Psoas muscle (tissue), 8 donors: ENCODE data around the gene FBLL1. TPM values are rescaled to one million over a fixed set of nuclear protein-coding genes. Genes with fewer than 3 reads are reported as not detected.

Experiments used
- ATAC-seq, 4 donors: fragments of 200-7000 bp; cut with Tn5 transposase; one replicate each; pipeline ENCODE4 v1.9.1; 2020; ENCODE audit warnings: moderate library complexity in 3 of 4, mild to moderate bottlenecking in 2 of 4
- DNase-seq, 2 donors: peaks; one replicate each; pipeline ENCODE4 v3.0.0-alpha.2; 2020
- H3K27ac ChIP-seq: fragments of 200-600 bp; one replicate; pipeline ENCODE4 v1.8.0; 2022
- H3K27me3 ChIP-seq, 3 donors: fragments of 200-600 bp in 1 of 3; one replicate each; pipeline versions ENCODE4 v1.6.1 to v1.8.0; 2013 to 2022; ENCODE audit warnings: low read length in 2 of 3, mild to moderate bottlenecking in 2 of 3, moderate library complexity in 1 of 3; ENCODE audit not compliant: insufficient read depth in 3 of 3
- H3K36me3 ChIP-seq, 2 donors: fragments of 200-600 bp in 1 of 2; one replicate each; pipeline versions ENCODE4 v1.6.1 to v1.8.0; 2013 to 2022; ENCODE audit warnings: low read depth in 1 of 2, mild to moderate bottlenecking in 1 of 2, moderate library complexity in 1 of 2; ENCODE audit not compliant: insufficient read depth in 1 of 2
- H3K4me1 ChIP-seq: fragments of 200-600 bp; one replicate; pipeline ENCODE4 v1.8.0; 2022
- H3K4me3 ChIP-seq: fragments of 200-600 bp; one replicate; pipeline ENCODE4 v1.8.0; 2022; ENCODE audit warnings: mild to moderate bottlenecking
- H3K9me3 ChIP-seq: fragments of 200-600 bp; one replicate; pipeline ENCODE4 v1.8.0; 2022
- CTCF ChIP-seq: fragments of 200-600 bp; IDR thresholded peaks from one replicate; pipeline ENCODE4 v1.8.0; 2022; ENCODE audit warnings: antibody characterized with exemption
- WGBS, 3 donors: extraction: QIAGEN DNeasy Blood & Tissue Kit; methylation state at CpG; one replicate each; pipeline versions ENCODE4 v1.1.6 to v1.1.7; 2013; 5-methylcytosine and 5-hydroxymethylcytosine counted together
- intact Hi-C, 2 donors: fragments of 100-400 bp; cut with DNase I; formaldehyde crosslinking; loops; one replicate each; pipeline versions ENCODE4 v1.11.0 to v1.14.2; 2022
- polyA plus RNA-seq, 3 donors: library from polyadenylated mRNA; stranded (reverse); fragments of 200-250 nt; gene quantifications; one replicate each; pipeline ENCODE4 v1.2.3, GENCODE V29; 2013
- total RNA-seq, 4 donors: library from RNA; stranded (reverse); fragmentation: NEBNext Ultra II Directional in 2 of 4; extraction: Animal tissue kit (Norgen Biotek cat#: 25700) in 2 of 4; gene quantifications; one replicate each; pipeline versions ENCODE4 v1.2.1 to v1.2.4, GENCODE V29; 2021 to 2023
- donor health status: healthy with polysubstance abuse.
- donor health status: DM: no; HTN: no; CAD: no; lungs with moderate emphysema.
- donor health status: Bipolar disorder and iron deficiency.
- donor health status: healthy.
- donor health status: DM: yes; HTN: yes; CAD: no.
- donor health status: DM: no; HTN: no; CAD: no.
- donor health status: DM: no; HTN: no; CAD: no.
- donor health status: DM: yes; HTN: yes; CAD: no.

Gene FBLL1
- total and polyA plus RNA-seq, 7 donors, result 0.05 to 0.21 (median 0.20) TPM; not detected in 4

- ATAC-seq, result peak; percentile 97 to 100 (median 100)
- WGBS, 3 donors, result 0 to 1% (median 0%) methylated on average over 38 to 40 of the region's 40 CpGs
- H3K4me1 ChIP-seq, result peaks cover 5% of the 10 kb centered on the region
- no peaks in the 10 kb centered on the region for H3K9me3 ChIP-seq
- H3K36me3 ChIP-seq, result peaks cover 0 to 39% of the 10 kb centered on the region in 2 donors
- H3K27ac ChIP-seq, result peak within 1 kb of the TSS; percentile 32
- H3K27me3 ChIP-seq, result no peaks in the 10 kb centered on the region
- TF ChIP-seq CTCF, result peak; percentile 95
- intact Hi-C loops, result loop anchor here (2.0 to 10.0 kb wide), 3 partner anchors 91 to 1098 kb away; partner anchors contain the start of genes PANK3 (in 2 of the 2) and SPDL1 (in 1 of the 2)
- peak; percentile 94 to 97 for DNase-seq
- peak within 1 kb of the TSS; percentile 92 for H3K4me3 ChIP-seq
Measured at GRCh38 chr5:168486136-168486879, 42.8 kb upstream of the FBLL1 start, which contains the start of gene RARS1. Gene RARS1, plus strand, starts transcription at chr5:168486471. Its CDS starts 28 bp downstream, at chr5:168486499.

GRCh38 chr5:168489059-168489458, 40.0 kb upstream of the FBLL1 start:
- peaks cover 5 to 66% of the 10 kb centered on the region in 2 donors for H3K36me3 ChIP-seq
- TF ChIP-seq CTCF, result no peak
- H3K27me3 ChIP-seq, result no peaks in the 10 kb centered on the region
- H3K4me3 ChIP-seq, result no peak overlapping the region
- WGBS, 3 donors, result 94 to 98% (median 97%) methylated on average over 3 of the region's 3 CpGs
- H3K4me1 ChIP-seq, result peaks cover 5% of the 10 kb centered on the region
- no peak for DNase-seq
- ATAC-seq, result no peak
- no peak overlapping the region for H3K27ac ChIP-seq
- intact Hi-C loops, result loop anchor here (5.0 to 10.0 kb wide), 2 partner anchors 88 to 1096 kb away; partner anchors contain the start of genes PANK3 (in 1 of the 2) and SPDL1 (in 1 of the 2)
- no peaks in the 10 kb centered on the region for H3K9me3 ChIP-seq

- intact Hi-C loops, result loop anchor here (2.0 to 5.0 kb wide), 2 partner anchors 17 to 63 kb away; no protein-coding TSS in a partner anchor
- Histone ChIP-seq H3K27me3 (no peaks in the 10 kb centered on the region), H3K4me1 (no peaks in the 10 kb centered on the region), H3K36me3 (peaks cover 16 to 100% of the 10 kb centered on the region in 2 donors), H3K9me3 (no peaks in the 10 kb centered on the region), H3K4me3 (no peak overlapping the region), H3K27ac (no peak overlapping the region)
- no peak for DNase-seq
- no peak for TF ChIP-seq CTCF
- no peak for ATAC-seq
- 94 to 96% (median 95%) methylated on average over 5 of the region's 5 CpGs for WGBS, 3 donors
Measured at GRCh38 chr5:168494057-168494555, 35.0 kb upstream of the FBLL1 start.

GRCh38 chr5:168502563-168503237, 26.4 kb upstream of the FBLL1 start:
- 87 to 92% (median 91%) methylated on average over 7 of the region's 7 CpGs for WGBS, 3 donors
- intact Hi-C loops, result no loop called here
- Histone ChIP-seq H3K9me3 (no peaks in the 10 kb centered on the region), H3K4me1 (no peaks in the 10 kb centered on the region), H3K27me3 (no peaks in the 10 kb centered on the region), H3K4me3 (no peak overlapping the region), H3K36me3 (peaks cover 14 to 100% of the 10 kb centered on the region in 2 donors), H3K27ac (no peak overlapping the region)
- DNase-seq (no peak), ATAC-seq (no peak)
- TF ChIP-seq CTCF, result no peak
